Stimulated activated CD8-positive, alpha-beta memory T cell treated with anti-CD3 and anti-CD28 coated beads, Interleukin-7, amount 100 ng/mL, for 1 hour (primary cell): ENCODE data around the gene PRX.
"Not testable (repeated sequence)": the region's sequence is repeated elsewhere in the genome, so short reads cannot be mapped to it uniquely, and the experiment has no call there.

Experiments used
- DNase-seq, 2 donors: peaks; one replicate each; pipeline ENCODE4 v3.0.0-alpha.2; 2020; ENCODE audit warnings: low read depth in 2 of 2

PRX gene

GRCh38 chr19:40389404-40390083 is 23.6 kb downstream of the PRX start:
- no peak for DNase-seq

GRCh38 chr19:40388481-40388880 is 24.7 kb downstream of the PRX start:
- DNase-seq = no peak

- no peak for DNase-seq
Measured at GRCh38 chr19:40387155-40387554, 26.0 kb downstream of the PRX start.

- DNase-seq = no peak
Measured at GRCh38 chr19:40383668-40384248, 29.4 kb downstream of the PRX start.

DNA sequence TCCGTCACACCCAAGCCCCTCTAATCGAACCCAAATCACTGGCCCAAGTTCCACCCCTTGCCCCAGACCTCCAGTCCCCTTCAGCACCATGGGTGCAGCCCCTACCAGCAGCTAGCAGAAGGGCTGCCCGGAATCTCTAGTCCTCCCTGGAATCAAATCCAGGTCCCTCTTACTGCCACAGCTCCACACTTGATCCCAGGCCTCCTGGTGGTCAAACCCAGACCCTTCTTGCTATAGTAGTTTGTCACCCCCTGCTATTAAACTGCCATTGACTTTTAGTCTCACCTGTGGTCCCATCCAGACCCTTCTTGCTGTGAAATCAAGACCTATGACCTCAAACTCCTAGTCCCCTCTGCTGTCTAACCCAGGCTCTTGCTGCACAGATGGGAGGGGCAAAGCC is 31.9 kb downstream of the PRX start:
- no peak for DNase-seq

DNA sequence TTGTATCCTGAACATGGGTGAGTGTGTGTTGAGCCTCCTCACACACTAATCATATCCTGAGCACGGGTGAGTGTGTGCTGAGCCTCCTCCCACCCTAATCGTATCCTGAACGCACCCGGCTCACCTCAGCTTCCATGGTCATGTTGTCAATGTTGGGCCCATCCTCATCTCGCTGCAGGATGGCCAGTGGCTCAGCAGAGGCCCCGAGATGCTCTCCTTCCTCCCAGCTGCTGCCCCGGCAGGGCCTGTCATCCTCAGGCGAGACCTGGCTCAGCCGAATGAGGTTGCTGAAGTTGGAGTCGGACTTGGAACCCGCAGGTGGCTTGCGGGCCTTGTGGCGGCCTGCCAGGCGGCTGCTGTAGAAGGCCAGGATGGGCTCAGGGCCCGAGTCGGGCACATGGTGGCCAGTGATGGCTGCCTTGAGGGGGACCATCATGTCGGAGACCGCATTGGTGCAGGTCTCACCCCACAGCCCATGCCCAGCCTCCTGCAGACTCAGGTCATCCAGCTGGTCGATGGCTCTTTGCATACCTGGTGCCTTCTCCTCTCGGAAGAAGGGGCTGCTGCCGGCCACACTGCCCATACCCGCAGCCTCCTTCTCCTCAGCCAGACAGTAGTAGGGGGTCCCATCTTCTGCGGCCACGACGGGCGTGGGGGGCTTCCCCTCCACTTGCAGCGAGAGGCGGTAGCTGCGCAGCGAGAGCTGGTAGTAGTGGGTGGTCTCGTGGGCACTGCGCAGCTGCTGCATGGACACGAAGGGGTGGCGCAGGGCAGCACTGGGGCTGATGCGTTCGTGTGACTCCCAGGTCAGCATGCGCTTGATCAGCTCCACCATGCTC is 32.8 kb downstream of the PRX start:
- no peak for DNase-seq

GRCh38 chr19:40379446-40380198 is 33.6 kb downstream of the PRX start:
- DNase-seq = no peak

DNA sequence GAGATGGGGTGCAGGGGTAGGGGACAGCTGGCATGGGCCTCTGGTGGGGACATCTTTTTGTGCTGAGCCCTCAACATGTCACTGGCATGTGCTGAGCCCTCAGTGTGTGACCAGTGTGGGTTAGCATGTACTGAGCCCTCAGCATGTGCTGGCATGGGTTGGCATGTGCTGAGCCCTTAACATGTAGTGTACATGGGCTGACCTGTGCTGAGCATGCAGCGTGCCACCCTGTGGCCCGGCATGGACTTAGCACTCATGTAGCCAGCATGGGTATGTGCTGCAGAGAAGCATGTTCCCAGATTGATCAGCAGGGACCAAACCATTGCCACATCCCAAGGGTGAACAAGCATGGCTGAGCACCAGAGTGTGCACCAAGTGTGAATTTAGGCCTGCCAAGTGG is 34.7 kb downstream of the PRX start:
- DNase-seq = no peak

DNA sequence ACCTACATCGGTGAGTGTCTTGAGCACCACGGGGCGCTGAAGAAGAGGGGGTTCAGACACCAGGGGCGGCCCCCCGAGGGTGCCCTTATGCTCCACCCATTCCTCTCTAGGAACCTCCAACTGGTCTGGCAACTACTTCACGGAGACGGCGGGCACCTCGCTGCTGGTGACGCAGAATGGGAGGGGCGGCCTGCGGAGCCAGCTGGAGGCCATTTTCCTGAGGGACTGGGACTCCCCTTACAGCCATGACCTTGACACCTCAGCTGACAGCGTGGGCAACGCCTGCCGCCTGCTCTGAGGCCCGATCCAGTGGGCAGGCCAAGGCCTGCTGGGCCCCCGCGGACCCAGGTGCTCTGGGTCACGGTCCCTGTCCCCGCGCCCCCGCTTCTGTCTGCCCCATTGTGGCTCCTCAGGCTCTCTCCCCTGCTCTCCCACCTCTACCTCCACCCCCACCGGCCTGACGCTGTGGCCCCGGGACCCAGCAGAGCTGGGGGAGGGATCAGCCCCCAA is 35.2 kb downstream of the PRX start:
- no peak for DNase-seq

DNA sequence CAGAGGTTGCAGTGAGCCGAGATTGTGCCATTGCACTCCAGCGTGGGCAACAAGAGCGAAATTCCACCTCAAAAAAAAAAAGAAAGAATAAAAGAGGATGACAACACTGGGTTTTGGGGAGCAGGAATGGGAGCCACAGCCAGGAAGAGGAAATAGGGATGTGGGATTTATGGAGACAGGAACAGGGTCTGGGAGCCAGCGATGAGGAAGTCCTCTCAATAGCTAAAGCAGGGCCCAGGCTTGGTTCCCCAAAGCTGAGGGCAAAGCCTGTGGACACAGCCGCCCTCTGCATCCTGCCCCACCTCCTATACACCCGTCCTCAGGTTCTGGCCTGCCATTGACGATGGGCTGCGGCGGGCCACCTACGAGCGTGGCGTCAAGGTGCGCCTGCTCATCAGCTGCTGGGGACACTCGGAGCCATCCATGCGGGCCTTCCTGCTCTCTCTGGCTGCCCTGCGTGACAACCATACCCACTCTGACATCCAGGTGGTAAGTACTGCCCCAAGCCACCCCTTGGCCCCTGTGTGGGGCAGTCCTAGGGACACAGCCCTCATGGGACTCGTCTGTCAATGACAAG is 36.8 kb downstream of the PRX start:
- DNase-seq = no peak

GRCh38 chr19:40374084-40374483 is 39.1 kb downstream of the PRX start:
- no peak for DNase-seq

GRCh38 chr19:40371802-40372122 is 41.4 kb downstream of the PRX start:
- DNase-seq = no peak

GRCh38 chr19:40370997-40371801 is 42.0 kb downstream of the PRX start:
- no peak for DNase-seq

DNA sequence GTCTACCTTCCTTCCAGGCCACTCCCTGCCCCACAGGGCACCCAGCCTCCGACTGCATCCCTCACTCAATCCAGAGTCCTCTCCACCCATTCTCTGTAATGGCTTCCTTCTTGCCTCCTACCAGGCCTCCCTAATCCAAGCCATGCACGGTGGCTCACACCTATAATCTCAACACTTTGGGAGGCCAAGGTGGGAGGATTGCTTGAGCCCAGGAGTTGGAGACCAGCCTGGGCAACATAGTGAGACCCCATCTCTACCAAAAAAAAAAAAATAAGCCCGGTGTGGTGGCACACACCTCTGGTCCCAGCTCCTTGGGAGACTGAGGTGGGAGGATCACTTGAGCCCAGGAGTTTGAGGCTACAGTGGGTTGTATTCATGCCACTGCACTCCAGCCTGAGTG is 42.9 kb downstream of the PRX start:
- DNase-seq = not testable (repeated sequence)

DNA sequence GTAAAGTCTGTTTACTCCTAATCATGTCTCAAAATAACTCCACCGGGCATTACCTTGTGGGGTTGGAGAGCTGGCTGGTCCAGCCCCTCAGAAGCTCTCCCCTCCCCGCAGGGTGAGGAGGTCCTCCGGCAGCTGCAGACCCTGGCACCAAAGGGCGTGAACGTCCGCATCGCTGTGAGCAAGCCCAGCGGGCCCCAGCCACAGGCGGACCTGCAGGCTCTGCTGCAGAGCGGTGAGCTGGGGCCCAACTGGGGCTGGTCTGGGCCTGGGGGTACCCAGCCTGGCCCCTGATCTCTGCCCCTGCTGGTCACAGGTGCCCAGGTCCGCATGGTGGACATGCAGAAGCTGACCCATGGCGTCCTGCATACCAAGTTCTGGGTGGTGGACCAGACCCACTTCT is 43.4 kb downstream of the PRX start:
- DNase-seq = no peak

- DNase-seq = no peak
Measured at GRCh38 chr19:40367577-40368434, 45.4 kb downstream of the PRX start.

- no peak for DNase-seq
Measured at GRCh38 chr19:40366697-40367561, 46.2 kb downstream of the PRX start.

- DNase-seq = peak in 1 of 2 donors; percentile 6
Measured at GRCh38 chr19:40365613-40366401, 47.4 kb downstream of the PRX start.
